ENCODE results near the gene TSPAN33.
"Not testable (repeated sequence)": the region's sequence is repeated elsewhere in the genome, so short reads cannot be mapped to it uniquely, and the experiment has no call there.

The TSPAN33 gene

DNA sequence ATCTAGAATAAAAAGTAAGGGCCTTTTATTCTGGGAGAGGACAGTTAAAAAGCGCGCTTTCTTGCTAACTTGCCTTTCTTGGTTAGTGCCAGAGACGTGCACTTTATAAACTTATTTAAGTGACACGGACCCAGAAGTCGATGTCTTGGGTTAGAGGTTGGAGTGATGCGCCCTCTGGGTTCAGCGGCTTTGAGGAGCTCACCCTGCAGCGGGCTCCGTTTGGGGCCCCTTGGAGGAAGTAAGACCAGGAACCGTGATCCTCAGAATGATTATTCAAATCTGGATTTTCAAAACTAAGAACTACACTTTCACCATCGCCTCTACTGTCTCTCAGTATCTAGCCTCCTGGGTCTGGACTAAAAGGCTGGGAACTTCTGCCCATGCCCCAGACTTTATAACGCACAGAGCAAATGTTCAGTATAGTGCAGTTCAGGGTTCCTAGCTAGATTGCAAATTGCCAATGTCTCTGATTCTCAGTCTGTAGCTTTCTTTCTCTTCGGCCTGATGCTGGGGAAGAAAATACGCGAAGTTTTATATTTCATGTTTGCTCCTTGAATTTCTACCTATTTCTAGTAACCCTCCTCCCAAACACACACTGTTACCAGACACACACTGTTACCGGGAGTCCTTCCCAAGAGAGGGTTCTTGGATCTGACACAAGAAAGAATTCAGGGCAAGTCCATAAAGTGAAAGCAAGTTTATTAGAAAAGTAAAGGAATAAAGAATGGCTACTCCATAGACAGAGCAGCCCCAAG is 25.4 kb downstream of the TSPAN33 start:
- DNase-seq (ENCODE audit: low read depth): peak; percentile 58

GRCh38 chr7:129170441-129171021 is 26.0 kb downstream of the TSPAN33 start:
- TF ChIP-seq, protein P1, sequence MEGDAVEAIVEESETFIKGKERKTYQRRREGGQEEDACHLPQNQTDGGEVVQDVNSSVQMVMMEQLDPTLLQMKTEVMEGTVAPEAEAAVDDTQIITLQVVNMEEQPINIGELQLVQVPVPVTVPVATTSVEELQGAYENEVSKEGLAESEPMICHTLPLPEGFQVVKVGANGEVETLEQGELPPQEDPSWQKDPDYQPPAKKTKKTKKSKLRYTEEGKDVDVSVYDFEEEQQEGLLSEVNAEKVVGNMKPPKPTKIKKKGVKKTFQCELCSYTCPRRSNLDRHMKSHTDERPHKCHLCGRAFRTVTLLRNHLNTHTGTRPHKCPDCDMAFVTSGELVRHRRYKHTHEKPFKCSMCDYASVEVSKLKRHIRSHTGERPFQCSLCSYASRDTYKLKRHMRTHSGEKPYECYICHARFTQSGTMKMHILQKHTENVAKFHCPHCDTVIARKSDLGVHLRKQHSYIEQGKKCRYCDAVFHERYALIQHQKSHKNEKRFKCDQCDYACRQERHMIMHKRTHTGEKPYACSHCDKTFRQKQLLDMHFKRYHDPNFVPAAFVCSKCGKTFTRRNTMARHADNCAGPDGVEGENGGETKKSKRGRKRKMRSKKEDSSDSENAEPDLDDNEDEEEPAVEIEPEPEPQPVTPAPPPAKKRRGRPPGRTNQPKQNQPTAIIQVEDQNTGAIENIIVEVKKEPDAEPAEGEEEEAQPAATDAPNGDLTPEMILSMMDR (IDR thresholded peaks at IDR 0.05; ENCODE audit: low read depth, low read length, missing control alignments): no peak
- DNase-seq (ENCODE audit: low read depth): no peak
- no peak overlapping the region for H3K4me3 ChIP-seq (ENCODE audit: low read depth, low read length)

More for the DNA sequence above, 25.4 kb downstream of the TSPAN33 start:
- TF ChIP-seq, protein P1 (IDR thresholded peaks at IDR 0.05; ENCODE audit: low read depth, low read length, missing control alignments): no peak
- H3K4me3 ChIP-seq (ENCODE audit: low read depth, low read length): peak overlapping the region; percentile 46; the same call in 1 of the 2 replicates

DNA sequence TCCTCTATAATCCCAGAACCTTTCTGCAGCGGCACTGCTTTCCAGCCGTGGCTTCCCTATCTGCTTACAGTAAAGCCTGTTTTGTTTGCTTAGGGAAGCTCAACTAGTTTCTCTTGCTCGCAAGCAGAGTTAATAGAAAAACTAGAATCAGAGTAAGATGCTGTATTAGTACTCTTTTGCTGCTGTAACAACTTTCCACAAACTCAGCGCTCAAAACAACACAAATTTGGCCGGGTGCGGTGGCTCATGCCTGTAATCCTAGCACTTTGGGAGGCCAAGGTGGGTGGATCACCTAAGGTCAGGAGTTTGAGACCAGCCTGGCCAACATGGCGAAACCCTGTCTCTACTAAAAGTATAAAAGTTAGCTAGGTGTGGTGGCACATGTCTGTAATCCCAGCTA is 29.4 kb downstream of the TSPAN33 start:
- not testable (repeated sequence) for DNase-seq (ENCODE audit: low read depth); H3K4me3 ChIP-seq (ENCODE audit: low read depth, low read length)

DNA sequence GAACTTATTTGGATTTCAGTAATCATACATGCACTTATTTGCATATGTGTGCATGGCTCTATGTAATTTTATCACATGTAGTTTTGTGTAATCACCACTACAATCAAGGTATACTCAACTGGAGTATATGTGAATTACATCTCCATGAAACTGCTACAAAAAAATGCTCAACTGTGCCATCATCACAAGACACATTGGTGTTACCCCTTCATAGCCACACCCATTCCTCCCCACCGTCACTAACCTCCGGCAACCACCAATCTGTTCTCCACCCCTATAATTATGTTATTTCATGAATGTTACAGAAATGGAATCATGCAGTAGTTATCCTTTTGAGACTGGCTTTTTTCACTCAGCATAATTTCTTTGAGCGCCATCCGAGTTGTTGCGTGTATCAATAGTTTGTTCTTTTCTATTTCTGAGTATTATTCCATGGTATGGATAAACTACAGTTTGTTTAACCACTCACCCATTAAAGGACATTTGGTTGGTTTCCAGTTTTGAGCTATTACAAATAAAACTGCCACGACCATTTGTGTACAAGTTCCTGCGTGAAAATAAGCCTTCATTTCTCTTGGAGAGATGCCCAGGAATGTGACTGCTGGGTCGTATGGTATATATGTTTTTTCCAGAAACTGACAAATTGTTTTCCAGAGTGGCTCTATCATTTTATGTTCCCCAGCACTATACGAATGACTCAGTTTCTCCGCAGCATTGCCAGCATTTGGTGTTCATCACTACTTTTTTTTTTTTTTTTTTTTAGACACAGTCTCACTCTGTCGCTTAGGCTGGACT is 32.6 kb downstream of the TSPAN33 start:
- DNase-seq (ENCODE audit: low read depth): no peak
- no peak overlapping the region for H3K4me3 ChIP-seq (ENCODE audit: low read depth, low read length)
- TF ChIP-seq, protein P1 (IDR thresholded peaks at IDR 0.05; ENCODE audit: low read depth, low read length, missing control alignments): no peak

GRCh38 chr7:129184981-129185670 is 40.6 kb downstream of the TSPAN33 start:
- no peak overlapping the region for H3K4me3 ChIP-seq (ENCODE audit: low read depth, low read length)
- TF ChIP-seq, protein P1 (IDR thresholded peaks at IDR 0.05; ENCODE audit: low read depth, low read length, missing control alignments): no peak
- no peak for DNase-seq (ENCODE audit: low read depth)

DNA sequence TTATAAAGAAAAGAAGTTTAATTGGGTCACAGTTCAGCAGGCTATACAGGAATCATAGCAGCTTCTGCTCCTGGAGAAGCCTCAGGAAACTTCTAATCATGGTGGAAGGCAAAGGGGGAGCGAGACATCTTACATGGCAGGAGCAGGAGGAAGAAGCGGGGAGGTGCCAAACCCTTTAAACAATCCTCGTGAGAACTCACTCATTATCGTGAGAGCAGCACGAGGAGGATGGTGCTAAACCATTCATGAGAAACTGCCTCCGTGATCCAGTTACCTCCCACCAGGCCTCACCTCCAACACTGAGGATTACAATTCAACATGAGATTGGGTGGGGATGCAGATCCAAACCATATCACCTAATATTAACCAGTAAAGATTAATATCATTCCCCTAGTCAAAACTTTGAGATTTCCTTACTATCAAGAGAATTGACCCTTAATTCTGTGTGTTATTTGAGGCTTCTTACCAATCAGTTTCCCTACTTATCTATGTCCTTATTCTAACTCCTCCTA is 42.3 kb downstream of the TSPAN33 start:
- H3K4me3 ChIP-seq (ENCODE audit: low read depth, low read length): no peak overlapping the region
- DNase-seq (ENCODE audit: low read depth): no peak
- TF ChIP-seq, protein P1 (IDR thresholded peaks at IDR 0.05; ENCODE audit: low read depth, low read length, missing control alignments): no peak
